ENCODE data around the gene ACOT9.

- TF ChIP-seq, protein P1, sequence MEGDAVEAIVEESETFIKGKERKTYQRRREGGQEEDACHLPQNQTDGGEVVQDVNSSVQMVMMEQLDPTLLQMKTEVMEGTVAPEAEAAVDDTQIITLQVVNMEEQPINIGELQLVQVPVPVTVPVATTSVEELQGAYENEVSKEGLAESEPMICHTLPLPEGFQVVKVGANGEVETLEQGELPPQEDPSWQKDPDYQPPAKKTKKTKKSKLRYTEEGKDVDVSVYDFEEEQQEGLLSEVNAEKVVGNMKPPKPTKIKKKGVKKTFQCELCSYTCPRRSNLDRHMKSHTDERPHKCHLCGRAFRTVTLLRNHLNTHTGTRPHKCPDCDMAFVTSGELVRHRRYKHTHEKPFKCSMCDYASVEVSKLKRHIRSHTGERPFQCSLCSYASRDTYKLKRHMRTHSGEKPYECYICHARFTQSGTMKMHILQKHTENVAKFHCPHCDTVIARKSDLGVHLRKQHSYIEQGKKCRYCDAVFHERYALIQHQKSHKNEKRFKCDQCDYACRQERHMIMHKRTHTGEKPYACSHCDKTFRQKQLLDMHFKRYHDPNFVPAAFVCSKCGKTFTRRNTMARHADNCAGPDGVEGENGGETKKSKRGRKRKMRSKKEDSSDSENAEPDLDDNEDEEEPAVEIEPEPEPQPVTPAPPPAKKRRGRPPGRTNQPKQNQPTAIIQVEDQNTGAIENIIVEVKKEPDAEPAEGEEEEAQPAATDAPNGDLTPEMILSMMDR (IDR thresholded peaks at IDR 0.05): no peak
- TF ChIP-seq POLR2A (IDR thresholded peaks at IDR 0.05; ENCODE audit: low read depth): no peak
Measured at GRCh38 chrX:23770142-23770541, 27.1 kb upstream of the ACOT9 start.

Measured in esophagus muscularis mucosa (tissue), 3 donors.